Inflammatory macrophage treated with lipopolysaccharide for 4 hours (primary cell): ENCODE data around the gene PFN3.
"Not testable (repeated sequence)": the region's sequence is repeated elsewhere in the genome, so short reads cannot be mapped to it uniquely, and the experiment has no call there.

Experiments
- DNase-seq: peaks from one replicate; pipeline ENCODE4 v3.0.0-alpha.2; 2020

PFN3 gene

DNA sequence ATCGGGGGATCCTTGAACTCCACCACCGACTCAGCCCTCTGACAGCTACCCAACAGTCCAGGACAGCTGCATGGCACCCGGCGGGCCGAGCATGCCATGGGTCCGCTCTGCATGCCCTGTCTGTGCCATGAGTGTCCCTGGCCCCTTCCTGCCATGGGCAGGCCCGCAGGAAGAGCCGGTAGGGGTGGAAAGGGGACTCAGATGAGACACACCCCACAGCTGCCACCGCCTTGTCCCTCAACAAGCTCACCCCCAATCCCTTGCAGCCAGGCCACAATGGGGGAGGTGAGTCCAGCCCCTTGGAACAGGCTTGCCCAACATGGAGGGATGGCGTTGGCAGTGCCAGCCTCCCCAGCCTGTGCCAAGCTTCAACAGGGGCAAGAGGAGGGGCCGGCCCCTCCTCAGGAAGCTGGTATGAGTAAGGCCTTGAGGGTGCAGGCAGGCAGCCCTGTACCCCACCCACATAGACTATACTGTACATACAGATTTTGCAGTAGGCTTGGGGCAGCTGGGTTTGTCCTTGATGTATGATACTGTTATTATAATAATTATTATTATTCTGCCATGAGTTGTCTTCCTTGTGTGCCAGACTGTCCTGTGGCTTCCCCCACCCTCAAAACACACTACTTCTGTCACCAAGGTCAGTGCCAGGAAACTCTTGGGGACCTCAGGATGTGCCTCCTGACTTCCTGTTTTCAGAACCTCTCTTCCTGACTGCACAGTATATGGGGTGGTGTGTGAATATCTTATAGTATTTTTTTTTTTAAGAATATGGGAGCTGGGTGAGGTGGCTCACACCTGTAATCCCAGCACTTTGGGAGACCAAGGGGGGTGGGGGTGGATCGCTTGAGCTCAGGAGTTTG, 28.2 kb downstream of the PFN3 start:
- DNase-seq = no peak

DNA sequence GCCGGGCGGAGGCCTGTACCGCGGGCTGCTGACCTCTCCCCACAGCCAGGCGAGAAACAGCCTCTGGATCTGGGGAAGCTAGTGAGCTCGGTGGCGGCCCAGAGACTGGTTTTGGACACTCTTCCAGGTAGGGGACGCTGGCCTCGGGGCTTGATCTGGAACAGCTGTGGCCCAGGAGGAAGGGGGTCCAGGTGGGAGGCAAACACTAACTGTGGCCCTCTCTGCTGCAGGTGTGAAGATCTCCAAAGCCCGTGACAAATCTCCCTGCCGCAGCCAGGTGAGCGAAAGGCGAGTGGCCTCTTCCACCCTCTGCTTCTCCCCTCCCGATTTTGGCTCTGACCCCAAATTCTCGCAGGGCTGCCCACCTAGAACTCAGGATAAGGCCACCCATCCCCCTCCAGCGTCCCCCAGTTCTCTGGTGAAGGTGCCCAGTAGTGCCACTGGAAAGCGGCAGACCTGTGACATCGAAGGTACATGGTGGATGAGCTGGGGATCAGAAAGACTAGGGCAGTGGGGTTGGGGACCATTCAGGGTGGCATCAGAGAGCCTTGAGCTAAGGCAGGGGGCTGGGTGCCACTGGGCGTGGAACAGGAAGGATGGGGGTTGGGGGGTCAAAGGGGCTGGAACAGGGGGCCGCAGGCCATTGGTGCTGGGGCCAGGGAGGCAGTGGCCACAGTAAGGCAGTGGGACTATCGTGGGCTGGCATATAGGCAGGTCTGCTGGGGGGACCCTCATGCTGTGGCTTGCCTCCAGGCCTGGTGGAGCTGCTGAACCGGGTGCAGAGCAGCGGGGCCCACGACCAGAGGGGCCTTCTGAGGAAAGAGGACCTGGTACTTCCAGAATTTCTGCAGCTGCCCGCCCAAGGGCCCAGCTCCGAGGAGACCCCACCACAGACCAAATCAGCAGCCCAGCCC, 29.1 kb downstream of the PFN3 start:
- no peak for DNase-seq

DNA sequence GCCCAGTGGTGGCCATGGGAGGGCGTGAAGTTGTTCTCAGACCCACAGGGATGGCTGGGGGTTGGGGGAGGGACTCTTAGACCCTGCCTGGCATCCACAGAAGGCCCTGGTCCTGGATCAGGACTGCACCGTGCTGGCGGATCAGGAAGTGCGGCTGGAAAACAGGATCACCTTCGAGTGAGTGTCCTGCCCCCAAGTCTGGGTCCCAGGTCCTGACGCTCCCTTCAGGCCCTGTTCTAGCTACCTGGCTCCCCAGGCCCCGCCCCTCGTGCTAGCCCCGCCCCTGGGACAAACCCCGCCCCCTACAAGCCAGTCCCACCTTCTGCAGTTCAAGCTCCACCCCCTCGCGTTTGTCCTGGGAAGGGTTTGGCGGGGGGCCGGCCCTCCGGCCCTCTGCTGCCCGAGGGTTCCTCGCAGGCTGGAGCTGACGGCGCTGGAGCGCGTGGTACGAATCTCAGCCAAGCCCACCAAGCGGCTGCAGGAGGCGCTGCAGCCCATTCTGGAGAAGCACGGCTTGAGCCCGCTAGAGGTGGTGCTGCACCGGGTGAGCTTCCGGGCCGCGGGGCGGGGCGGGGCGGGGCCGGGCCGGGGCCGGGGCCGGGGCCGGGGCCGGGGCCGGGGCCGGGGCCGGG, 29.9 kb downstream of the PFN3 start:
- DNase-seq = peak; percentile 62

DNA sequence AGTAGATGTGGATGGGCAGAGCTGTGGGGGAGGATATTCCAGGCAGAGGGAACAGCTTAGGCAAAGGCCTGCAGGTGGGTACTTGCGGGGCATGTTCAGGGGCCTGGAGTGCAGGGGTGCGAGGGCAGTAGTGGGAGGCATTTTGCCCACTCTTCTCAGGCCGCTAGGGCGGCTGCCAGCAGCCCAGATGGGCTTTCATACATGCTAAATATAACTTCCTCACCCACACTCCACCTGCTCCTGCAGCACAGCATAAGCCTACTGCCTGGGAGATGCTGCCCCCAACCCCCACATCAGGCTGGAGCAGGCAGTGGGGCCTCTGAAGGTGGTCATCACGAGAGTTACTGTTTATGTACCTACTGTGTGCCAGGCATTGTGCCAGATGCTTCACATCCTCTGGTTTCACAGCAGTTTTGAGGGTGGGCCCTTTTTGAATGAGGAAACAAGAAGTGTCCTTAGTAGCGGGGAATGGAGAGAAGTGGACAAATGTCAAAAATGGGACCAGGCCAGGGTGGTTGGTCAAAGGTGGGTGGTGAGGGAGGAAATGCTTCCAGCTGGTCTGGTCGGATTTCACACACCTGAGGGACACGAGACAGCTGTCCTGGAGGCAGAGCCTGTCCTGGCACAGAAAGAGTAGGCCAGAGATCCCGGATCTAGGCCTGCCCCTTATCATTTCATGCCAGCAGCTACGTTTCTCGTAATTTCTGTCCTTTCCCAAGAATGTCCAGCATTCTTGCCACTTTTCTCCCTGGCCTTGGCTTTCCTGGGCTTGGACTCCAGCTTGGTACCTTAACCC, 30.6 kb downstream of the PFN3 start:
- no peak for DNase-seq

DNA sequence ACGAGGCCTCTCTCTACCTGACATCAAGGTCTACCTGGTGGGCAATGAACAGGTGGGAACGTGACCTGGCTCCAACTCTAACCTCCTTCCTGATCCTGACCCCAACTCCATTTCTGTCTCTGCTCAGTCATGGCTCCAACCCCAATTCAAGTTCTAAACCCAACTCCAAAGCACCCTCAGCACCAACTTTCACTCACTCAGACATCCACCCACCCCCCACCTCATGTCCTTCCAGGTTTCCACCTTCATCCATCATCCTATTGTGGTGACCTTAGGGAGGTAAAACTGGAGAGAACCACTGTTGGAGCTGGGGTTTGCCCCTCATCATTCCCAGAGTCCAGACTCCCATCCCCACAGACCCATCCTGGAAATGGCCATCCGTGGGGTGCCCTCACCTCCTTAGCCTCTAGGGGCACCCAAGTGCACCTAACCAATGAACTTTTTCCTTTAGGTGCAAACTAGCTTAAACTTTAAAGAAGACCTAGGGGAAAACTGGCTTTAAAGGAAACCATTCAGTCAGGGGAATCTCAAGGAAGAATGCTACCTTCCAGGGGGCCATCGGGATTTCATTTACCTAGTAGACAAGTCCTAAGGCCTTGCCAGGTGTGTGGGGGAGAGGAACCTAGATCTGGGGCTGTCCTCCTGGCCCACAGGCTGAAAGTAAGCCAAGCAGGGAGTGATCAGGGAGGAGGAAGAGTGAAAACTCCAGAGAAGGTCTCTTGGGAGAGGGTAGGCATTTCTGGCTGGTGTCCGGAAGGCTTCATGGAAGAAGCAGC, 31.4 kb downstream of the PFN3 start:
- DNase-seq = peak; percentile 34

DNA sequence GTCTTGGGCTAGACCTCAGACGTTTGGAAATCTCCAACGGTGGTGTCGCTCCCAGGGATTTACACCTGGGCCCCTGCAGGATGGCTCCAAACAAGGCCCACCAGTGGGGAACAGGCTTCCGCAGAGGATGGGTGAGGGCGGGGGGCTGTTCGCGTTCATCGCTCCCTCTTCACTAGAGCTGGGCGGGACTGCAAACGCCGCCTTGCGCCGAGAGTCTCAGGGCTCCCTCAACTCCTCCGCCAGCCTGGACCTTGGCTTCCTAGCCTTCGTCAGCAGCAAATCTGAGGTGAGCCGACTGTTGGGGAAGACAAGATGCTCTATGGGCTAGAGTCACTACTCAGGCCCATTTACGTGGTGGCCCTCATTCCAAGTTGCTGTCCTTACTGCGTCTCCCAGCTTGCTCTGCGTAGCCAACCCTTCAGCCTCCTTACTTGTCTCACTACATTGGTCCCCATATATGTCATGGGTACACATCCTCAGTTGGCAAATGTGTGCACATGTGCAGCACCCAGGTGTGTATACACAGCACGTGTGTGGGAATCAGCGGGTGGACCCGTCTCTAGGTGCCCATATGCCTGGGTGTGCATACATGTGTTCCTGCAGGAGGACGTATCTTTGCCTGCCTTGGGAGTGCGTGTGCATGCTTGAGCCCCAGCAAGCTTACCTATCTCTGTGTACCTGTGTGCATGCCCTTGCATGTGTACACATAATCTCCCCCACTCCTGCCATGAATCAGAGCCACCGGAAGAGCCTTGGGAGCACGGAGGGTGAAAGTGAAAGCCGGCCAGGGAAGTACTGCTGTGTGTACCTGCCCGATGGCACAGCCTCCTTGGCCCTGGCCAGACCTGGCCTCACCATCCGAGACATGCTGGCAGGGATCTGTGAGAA, 32.2 kb downstream of the PFN3 start:
- no peak for DNase-seq

DNA sequence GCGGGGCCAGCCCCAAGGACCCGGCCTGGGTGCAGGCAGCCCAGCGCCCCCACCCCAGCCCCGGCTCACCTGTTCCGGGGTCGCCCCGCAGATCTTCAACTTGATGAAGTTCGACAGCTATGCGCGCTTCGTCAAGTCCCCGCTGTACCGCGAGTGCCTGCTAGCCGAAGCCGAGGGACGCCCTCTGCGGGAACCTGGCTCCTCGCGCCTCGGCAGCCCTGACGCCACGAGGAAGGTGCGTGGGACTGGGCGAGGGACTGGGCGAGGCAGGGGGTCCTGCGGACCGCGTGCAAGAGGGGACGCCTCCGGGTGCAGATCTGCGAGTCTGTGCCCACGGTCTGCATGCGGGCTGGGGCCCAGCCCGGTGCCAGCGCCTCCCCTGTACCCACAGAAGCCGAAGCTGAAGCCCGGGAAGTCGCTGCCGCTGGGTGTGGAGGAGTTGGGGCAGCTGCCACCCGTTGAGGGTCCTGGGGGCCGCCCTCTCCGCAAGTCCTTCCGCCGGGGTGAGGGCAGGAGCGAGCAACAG, 33.1 kb downstream of the PFN3 start:
- DNase-seq = no peak

DNA sequence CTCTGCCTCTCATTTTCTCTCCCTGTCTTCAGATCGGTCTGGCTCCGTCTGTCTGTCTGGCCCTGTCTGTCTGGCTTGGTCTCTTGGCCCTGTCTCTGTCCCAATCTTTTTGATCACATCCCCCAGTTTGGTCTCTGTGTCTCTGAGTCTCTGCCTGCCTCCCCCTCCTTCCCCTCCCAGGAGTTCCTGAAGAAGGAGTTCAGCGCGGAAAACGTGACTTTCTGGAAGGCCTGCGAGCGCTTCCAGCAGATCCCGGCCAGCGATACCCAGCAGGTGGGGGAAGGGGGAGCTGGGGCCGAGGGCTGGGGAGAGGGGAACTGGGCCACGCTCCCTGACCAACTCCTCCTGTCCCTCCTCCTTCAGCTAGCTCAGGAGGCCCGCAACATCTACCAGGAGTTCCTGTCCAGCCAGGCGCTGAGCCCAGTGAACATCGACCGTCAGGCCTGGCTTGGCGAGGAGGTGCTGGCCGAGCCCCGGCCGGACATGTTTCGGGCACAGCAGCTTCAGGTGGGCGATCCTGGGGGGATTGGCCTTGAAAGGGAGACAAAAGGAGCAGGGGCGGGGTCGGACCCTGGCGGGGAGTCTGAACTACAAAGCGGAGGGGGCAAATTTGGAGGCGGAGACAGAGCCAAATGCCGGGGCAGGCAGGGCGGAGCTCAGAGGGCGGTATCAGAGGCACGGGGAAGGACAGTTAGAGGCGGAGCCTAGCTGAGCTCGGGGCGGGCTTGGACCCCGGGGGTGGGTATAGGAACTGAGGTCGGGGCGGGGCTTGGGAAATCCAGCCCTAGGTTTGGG, 33.7 kb downstream of the PFN3 start:
- DNase-seq = no peak

DNA sequence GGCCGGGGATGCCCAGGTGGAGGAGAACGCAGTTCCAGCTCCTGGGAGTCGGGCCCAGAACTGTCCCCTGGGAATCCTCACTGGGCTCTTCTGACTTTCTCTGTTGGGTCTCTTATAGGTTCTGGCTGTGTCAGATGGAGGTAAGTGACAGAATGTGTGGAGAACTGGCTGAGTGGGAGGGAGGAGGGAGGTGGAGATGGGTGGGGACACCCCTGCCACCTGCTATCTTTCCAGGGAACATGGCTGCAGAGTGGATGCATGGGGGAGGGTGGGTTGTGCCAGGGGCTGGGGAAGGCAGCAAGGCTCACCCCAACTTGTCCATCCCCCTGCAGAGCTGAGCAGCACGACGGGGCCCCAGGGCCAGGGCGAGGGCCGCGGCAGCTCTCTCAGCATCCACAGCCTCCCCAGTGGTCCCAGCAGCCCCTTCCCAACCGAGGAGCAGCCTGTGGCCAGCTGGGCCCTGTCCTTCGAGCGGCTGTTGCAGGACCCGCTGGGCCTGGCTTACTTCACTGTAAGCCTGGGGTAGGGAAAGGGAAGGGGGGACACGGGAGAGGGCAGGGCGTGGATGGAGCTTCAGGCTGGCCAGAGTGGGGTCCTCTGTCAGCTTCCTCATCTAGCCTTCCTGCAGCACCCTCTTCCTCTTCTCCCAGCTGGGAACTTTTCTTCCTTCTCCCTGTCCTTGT, 34.5 kb downstream of the PFN3 start:
- DNase-seq = no peak

DNA sequence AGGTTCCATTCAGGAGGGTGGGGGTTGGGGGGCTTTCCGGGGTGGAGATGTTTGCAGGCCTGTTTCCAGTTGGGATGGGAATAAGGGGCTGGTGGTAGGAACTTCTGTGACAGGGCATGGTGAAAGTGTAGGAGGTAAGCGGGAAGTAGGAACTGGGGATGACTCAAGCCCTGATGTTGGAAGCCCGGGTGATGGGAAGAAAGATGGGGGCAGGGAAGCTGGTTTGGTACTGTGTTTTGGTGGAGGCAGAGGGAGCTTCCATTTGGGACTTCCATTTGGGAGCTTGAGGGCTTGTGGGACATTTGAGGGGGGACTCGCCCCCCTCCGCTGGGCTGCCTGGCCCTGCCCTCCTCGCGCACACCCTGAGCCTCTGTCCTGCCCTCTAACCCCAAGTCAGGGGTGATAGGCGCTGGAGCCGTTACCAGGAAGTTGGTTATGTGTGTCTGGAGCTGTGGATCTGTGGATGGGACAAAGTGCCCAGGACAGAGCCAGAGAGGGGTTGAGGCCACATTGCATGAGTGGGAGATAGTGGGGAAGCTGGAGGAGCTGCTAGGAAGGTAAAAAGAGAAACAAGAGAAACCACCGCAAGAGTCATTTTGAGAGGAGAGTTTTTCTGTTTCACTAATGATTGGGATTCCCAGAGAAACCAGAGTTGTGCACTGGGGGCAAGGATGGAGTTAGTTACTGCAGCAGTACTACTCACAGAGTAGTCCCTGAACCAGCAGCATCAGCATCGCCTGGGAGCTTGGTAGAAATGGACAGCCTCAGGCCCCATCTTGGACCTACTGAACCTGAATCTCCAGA, 36.1 kb downstream of the PFN3 start:
- DNase-seq = peak; percentile 46

DNA sequence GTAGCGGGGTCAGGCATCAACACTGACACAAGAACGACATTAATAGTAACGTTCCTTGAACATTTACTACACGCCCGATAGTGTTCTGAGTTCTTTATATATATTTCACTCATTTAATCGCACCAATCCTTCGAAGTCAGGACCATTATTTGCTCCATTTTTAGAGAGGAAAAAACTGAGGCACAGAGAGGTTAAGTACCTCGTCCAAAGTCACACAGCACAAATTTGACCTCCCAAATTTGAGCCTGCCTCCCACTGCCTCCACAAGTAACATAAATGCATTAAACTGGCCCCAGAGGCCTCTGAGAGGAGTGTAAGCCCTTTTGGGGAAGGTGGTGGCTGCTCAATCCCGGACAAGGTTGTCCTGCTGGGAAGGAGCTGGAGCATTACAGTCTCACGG, 36.9 kb downstream of the PFN3 start:
- DNase-seq = no peak

DNA sequence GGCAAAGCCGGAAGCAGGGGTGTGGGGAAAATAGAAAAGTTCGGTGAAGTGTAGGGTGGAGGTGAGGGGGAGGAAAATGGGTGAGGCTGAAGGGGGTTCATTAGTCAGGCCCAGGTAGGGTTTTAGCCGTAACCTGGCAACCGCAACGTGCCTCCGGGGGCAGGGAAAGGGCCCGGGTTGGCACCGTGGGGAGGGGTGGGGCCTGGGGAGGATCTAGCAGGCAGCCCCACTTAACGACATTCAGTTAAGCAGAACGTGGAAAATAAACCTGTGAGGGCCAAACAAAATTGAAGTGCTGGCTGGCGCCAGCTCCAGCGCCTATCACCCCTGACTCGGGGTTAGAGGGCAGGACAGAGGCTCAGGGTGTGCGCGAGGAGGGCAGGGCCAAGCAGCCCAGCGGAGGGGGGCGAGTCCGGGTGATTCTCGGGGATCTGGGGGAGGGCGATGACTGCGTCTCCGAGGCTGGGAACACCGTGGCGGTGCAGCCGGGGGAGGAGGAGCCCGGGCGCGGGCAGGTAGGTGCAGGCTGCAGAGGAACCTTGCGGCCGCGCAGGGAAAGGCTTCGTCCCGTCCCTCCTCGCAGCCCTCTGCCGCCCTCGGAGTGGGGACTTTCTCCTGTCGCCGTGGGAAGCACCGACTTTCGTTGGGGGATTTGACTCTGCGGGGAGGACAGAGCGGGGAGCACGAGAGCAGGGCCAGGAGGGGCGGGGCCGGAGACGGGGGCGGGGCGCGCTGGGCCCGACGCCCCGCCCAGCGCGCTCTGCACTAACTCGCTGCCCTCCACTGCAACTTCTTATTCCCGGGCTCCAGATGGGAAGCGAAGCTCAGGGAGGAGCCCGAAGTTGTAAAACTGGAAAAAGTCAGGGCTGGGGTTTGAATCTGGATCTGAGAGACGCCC, 37.6 kb downstream of the PFN3 start:
- DNase-seq = peak; percentile 40

DNA sequence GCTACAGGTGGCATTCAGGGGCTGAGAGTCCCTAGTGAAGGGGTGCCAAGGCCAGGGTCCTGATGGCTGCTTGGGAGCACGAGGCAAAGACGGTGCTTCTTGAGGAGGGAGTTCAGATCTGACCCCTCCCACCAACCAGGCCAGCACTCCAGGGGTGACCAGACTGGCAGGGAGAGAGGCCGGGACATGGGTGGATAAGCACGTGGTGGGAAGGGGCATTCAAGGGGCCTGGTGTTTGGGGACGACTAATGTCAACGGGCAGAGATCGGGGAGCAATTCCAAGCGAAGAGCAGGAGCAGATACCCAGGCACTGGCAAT, 38.2 kb downstream of the PFN3 start:
- no peak for DNase-seq

DNA sequence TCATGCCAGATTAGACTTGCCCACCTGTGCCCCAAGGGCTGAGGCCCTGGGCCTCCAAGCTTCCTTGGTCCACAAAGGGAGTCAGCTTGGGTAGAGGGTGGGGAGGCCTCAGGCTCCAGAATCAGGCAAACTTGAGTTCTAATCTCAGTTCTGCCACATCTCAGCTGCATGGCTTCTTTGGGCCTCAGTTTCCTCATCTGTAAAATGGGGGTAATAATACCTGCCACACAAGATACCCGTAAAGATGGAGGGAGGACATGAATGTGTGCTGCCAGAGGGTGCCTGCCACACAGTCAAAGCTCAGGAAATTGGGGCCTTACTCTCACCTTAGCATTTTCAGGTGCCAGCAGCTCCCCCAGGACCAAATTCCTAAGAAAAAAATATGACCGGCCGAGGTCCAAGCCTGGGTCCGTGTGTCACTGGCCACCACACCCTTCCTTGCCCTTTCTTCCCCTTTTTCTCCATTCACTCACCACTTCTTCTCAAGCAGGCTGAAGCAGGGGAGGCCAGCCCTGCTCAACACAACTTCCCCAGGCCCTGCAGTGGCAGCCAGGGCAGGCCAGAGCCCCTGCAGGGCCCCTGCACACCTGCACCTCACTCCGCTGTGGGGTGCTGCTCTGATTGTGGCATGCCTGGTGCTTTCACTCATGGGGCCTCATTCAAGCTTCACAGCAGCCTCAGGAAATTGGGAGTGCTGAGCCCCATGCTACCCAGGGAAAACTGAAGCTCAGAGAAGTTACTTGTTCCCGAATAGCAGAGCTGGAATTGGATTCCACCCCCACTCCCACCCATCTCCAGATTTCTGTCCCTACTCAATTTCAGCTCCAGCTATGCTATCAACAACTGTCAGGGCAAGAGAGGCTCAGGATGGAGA, 38.8 kb downstream of the PFN3 start:
- peak; percentile 68 for DNase-seq

DNA sequence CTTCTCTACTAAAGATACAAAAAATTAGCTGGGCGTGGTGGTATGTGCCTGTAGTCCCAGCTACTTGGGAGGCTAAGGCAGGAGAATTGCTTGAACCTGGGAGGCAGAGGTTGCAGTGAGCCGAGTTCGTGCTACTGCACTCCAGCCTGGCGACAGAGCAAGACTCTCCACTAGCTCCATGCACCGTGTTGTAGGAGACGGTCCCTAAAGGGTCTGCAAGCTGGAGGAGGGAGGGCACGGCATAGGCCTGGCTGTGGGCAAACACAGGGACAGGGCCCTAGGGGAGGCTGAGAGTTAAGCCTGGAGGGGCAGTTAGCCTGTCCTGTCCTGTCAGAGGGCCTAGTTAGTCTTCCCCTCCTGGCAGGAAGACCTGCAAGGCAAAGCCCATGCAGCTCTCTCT, 39.7 kb downstream of the PFN3 start:
- not testable (repeated sequence) for DNase-seq

DNA sequence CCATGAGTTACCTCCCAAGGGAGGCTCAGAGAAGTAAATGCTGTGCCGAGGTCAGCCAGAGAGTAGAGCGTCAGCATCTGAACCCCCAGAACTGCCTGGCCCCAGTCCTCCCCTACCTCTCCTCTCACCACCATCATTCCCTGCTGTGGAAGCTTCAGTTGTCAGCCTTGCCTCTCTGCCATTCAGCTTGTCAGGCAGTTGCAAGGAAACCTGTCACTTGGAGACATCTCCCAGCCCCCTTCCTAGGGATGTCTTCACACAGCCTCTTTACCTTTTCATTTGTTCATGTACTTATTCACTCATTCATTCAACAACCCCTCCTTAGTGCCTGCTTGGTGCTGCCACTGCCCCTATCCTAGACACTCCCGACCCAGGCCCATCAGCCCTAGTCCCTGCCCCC, 40.6 kb downstream of the PFN3 start:
- no peak for DNase-seq
